Measurements from ENCODE around the gene RPS6KA2.

- TF ChIP-seq CTCF (IDR thresholded peaks at IDR 0.05) (no peak), POLR2A (IDR thresholded peaks at IDR 0.05) (no peak)
Measured at GRCh38 chr6:166556336-166556735, 70.7 kb downstream of the RPS6KA2 start.
